ENCODE data around the gene FSTL4.

The FSTL4 gene

GRCh38 chr5:133360693-133361472 lies 251.5 kb downstream of the FSTL4 start:
- no peak for DNase-seq (ENCODE audit: insufficient read length, low spot score)
- no peak for FAIRE-seq
- no peak for TF ChIP-seq CTCF (IDR thresholded peaks at IDR 0.05; ENCODE audit: insufficient read depth, missing control alignments)

GRCh38 chr5:133359861-133360260 lies 252.5 kb downstream of the FSTL4 start:
- FAIRE-seq (no peak), DNase-seq (ENCODE audit: insufficient read length, low spot score) (no peak)
- no peak for TF ChIP-seq CTCF (IDR thresholded peaks at IDR 0.05; ENCODE audit: insufficient read depth, missing control alignments)

- FAIRE-seq = no peak
- no peak for DNase-seq (ENCODE audit: insufficient read length, low spot score)
- TF ChIP-seq CTCF (IDR thresholded peaks at IDR 0.05; ENCODE audit: insufficient read depth, missing control alignments) = no peak
These were observed 254.1 kb downstream of the FSTL4 start for GRCh38 chr5:133358271-133358670.

- no peak for DNase-seq (ENCODE audit: insufficient read length, low spot score)
- TF ChIP-seq CTCF (IDR thresholded peaks at IDR 0.05; ENCODE audit: insufficient read depth, missing control alignments) = no peak
- FAIRE-seq = no peak
These were observed 254.6 kb downstream of the FSTL4 start for GRCh38 chr5:133357758-133358157.

GRCh38 chr5:133356984-133357421 lies 255.3 kb downstream of the FSTL4 start:
- DNase-seq (ENCODE audit: insufficient read length, low spot score) = no peak
- no peak for TF ChIP-seq CTCF (IDR thresholded peaks at IDR 0.05; ENCODE audit: insufficient read depth, missing control alignments)
- no peak for FAIRE-seq

- no peak for FAIRE-seq
- DNase-seq (ENCODE audit: insufficient read length, low spot score) = no peak
- TF ChIP-seq CTCF (IDR thresholded peaks at IDR 0.05; ENCODE audit: insufficient read depth, missing control alignments) = no peak
These were observed 255.9 kb downstream of the FSTL4 start for GRCh38 chr5:133356396-133356983.

All from D721Med (cell line).